ENCODE data around the gene NUB1.
A peak's percentile ranks its signal among the peaks of the same experiment; 100 is the strongest.

The NUB1 gene

GRCh38 chr7:151345576-151346469, 4.2 kb downstream of the NUB1 start:
- DNase-seq (ENCODE audit: low spot score) = no peak

DNA sequence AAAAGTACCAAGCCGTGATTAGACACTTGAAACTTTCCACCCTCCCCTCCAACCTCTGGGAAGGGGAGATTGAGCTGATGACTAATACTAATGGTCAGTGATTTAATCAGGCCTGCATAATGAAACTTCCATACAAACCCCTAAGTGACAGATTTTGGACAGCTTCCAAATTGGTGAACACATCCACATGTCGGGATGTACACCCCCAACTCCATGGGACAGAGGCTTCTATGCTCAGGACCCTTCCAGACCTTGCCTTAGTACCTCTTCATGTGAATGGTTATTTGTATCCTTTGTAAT, 4.8 kb downstream of the NUB1 start:
- no peak for DNase-seq (ENCODE audit: low spot score)

GRCh38 chr7:151347200-151347599, 5.6 kb downstream of the NUB1 start:
- DNase-seq (ENCODE audit: low spot score) = no peak

DNA sequence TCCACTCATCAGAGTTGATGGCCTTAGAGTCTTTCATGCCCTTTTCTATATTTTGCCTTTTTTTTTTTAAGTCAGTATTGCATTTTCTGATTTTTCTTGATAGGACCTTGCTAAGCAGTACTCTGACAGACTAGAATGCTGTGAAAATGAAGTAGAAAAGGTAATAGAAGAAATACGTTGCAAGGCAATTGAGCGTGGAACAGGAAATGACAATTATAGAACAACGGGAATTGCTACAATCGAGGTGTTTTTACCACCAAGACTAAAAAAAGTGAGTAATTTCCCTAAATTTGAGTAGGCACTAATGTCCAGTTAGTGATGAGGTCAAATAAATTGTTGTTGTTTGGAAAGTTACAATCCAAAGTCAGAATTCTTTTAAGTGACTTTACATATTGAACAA, 7.4 kb downstream of the NUB1 start:
- no peak for DNase-seq (ENCODE audit: low spot score)

- DNase-seq (ENCODE audit: low spot score) = no peak
Observed at GRCh38 chr7:151349507-151349853, 7.9 kb downstream of the NUB1 start.

DNA sequence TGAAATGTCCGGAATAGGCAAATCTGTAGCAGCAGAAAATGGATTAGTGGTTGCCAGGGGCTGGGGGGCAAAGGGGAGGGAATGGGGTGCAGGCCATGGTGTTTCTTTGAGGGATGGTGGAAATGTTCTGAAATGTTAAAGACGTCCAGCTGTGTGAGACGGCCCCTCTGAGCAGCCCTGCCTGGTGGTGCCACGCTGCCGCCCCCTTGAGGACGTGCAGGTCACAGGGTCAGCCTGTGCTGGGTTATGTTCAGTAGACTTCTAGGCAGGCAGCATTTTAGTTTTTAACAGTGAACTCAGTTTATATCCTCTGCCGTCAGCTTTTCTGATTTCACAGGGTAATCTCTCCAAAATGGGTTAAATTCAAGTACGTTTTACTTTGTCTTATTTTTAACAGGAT, 9.4 kb downstream of the NUB1 start:
- peak; percentile 60 for DNase-seq (ENCODE audit: low spot score)

GRCh38 chr7:151351967-151352366, 10.4 kb downstream of the NUB1 start:
- no peak for DNase-seq (ENCODE audit: low spot score)

- DNase-seq (ENCODE audit: low spot score) = no peak
Observed at GRCh38 chr7:151352512-151352911, 10.9 kb downstream of the NUB1 start.

DNA sequence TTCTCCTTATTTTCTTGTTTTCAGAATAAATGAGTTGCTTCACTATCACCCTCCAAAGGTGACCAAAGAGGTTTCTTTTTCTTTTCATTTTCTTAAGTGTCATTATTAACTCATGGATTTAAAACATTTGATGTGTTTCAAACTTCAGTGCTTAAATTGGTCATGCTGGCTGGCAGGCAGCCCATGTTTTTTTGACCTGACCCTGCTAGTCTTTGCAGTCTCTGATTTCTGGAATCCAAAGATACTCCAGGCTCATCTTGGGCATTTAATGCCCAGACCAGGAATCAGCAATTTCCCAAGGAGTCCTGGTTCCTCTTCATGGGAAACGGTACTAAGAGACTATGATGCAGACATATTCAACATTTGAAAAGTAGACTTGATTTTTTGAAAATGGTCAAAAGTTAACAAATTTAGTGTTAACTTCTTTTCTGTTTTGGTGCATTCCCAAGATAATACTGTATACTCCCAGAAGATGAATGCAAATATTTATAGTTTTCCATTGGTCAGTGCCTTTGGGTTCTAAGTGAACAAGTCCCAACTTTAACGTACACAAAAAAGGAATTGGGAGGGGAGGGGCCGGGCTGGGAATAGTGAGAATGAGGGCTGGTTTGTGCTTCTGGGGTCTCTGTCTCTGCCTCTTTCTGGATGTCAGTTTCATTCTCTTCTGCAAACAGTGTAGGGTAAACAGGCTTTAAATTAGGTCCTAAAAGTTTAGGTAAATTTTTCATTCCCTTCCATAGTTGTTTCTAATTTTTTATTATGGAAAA, 19.8 kb downstream of the NUB1 start:
- no peak for DNase-seq (ENCODE audit: low spot score)

- no peak for DNase-seq (ENCODE audit: low spot score)
Observed at GRCh38 chr7:151363182-151363581, 21.6 kb downstream of the NUB1 start.

DNA sequence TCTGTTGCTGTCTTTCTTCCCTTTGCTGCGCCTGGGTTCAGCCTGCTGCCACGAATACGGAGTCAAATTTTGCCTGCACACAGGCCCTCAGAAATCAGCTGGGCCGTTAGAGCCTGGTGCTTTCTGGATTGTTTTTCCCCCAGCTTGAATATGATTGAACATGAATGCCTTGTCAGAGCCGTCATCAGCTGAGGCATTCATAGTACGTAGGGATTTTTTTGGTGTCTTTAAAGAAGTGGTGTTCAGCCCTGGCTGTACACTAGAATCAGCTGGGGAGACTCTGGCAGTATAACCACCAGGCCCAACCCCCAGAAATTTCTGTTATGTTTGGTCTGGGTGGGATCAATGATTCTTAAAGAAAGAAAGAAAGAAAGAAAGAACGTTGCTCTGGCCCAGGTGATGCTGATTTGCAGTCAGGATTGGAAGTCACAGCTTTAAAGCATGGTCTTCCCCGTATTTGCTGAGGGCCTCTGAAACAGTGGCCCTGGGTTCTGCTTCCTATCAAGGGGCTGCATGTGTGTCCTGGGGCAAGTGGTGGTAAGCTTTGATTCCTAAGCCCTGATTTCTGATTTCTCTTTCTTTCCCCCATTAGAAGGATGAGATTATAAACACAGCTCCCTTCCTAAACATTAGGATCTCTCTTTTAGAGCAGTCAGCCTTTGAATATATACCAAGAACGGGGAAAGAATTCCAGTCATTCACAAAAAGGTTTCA, 24.7 kb downstream of the NUB1 start:
- no peak for DNase-seq (ENCODE audit: low spot score)

- no peak for DNase-seq (ENCODE audit: low spot score)
Observed at GRCh38 chr7:151366880-151367222, 25.2 kb downstream of the NUB1 start.

DNA sequence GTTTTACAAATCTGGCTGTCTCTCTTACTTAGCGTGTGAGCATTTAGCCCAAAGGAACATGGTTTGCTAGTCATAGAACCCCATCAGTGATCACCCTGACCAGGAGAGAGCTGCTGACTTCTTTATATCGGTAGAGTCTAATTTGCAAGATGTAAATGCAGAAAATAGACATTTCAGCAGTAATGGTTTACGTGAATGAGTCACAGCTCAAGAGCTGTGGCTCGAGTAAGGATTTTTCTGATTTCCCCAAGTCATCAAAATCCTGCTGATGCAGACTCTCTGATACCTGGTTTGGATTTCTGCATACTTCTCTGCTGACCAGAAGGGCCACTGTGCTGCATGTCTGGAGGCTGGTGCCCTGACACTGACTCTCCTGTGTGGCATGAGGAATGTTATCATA, 25.7 kb downstream of the NUB1 start:
- DNase-seq (ENCODE audit: low spot score) = no peak

- DNase-seq (ENCODE audit: low spot score) = peak; percentile 89
Observed at GRCh38 chr7:151368136-151368571, 26.5 kb downstream of the NUB1 start.

DNA sequence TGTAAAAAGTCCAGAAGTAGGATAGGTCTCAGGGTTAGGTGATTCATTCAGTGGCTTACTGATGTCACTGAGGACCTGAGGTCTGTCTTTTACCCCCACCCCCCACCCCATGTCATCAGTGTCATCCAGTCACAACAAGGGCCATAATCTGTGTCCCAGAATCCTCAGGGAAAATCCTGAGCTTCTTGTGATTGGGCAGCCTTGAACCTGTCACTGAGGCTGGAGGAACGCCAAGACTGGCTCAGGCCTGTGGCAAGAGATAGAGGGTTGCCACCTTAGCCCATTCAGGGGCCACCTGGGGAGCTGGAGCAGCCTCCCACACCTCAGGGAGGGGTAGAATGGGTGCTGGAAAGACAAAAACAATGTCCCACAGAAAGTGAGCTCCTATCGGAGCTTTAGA, 29.7 kb downstream of the NUB1 start:
- DNase-seq (ENCODE audit: low spot score) = no peak

DNA sequence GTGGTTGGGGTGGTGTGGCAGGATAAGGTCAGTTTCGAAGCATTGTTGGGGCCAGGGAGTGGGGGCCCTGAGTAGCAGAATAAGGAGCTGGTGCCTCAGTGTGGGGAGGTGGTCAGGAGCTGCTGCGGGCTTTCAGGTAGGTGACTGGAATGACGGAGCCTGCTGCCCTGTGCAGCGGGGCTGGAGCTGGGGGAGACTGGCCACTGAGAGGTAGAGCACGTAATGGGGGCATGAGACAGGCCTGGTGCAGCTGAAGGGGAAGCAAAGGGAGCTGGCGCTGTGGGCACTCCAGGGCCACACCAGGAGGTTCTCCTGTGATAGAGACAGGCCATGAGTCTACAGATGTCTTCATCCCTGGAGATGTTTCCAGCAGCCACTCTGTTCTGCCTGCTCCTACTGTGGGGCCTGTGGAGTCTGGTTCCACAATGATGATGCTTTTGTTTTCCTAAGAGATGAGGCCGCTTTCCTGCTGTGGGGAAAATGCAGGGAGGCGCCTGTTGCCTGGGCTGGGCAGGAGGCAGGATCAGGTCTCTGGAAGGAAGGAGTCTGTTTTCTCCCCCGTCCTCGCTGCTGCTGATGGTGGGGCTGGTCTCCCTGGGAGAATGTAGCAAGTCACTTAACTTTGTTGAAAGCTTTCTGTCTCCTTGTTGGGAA, 31.1 kb downstream of the NUB1 start:
- no peak for DNase-seq (ENCODE audit: low spot score)

DNA sequence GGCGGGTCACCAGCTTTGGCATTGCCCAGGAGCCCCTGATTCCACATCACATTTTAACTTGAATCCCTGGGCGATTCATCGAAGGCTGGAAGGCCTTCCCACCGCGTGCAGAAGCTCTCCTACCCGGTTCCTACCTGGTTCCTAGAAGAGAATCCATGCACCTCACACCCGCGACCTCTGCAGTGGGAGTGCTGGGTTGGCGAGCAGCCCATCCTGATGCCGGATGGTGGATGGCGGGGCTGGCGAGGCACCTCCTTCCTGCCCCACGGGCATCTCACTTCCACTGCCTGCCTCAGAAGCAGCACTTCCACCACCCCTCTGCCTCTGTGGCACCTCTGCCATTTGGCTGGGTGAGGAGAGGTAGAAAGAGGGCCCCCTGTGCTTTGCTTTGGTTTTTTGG, 32.0 kb downstream of the NUB1 start:
- no peak for DNase-seq (ENCODE audit: low spot score)

- DNase-seq (ENCODE audit: low spot score) = no peak
Observed at GRCh38 chr7:151374139-151374538, 32.5 kb downstream of the NUB1 start.

GRCh38 chr7:151374726-151375125, 33.1 kb downstream of the NUB1 start:
- DNase-seq (ENCODE audit: low spot score) = no peak

DNA sequence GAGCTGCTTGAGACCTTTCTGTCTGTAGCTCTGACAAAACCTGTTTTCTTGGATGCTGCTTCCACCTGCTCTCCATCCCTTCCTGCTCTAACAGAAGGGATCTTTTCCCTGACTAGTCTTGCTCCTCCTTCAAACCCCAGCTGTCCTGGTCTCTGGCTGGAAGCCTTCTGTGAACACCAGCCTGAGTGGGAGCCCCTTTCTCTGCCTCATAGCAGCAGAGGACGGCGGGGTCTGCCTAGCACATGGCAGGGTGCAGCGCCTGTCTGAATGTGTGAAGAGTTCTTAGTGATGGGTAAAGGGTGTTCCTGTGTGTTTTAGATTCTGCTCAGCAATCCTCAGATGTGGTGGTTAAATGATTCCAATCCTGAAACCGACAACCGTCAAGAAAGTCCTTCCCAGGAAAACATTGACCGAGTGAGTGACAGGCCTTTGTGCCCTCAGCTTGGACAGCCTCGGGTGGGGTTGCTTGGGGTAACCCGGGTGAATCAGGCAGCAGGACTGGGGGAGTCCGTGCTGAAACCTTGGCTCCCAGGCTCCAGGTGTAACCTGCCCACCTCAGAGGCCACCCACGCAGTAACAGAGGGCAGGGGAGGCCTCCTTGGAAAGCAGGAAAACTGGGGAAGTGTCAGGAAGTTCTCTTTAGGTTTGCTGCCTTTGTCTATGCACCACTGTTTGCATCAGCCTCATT, 34.1 kb downstream of the NUB1 start:
- DNase-seq (ENCODE audit: low spot score) = no peak

- DNase-seq (ENCODE audit: low spot score) = no peak
Observed at GRCh38 chr7:151376218-151376902, 34.7 kb downstream of the NUB1 start.

Measured in D341Med (cell line).